K562 (cell line): ENCODE measurements around the gene B4GALT5. TPM values are rescaled to one million over a fixed set of nuclear protein-coding genes. Genes with fewer than 3 reads are reported as not detected.
A peak's percentile ranks its signal among the peaks of the same experiment; 100 is the strongest.

Experiments used
- BDP1 ChIP-seq: IDR thresholded peaks from 3 replicates; pipeline ENCODE4 v1.6.1; 2011; ENCODE audit not compliant: insufficient read length, insufficient read depth
- CAMTA2 ChIP-seq: fragments of 250-450 bp; sonication (Bioruptor Pico); conservative IDR thresholded peaks from 2 replicates; pipeline ENCODE4 v1.5.1; 2022
- E4F1 ChIP-seq: fragments of 250-450 bp; sonication (Bioruptor Pico); IDR thresholded peaks from 2 replicates; pipeline ENCODE4 v1.5.0; 2021; ENCODE audit warnings: mild to moderate bottlenecking, borderline replicate concordance
- IFI16 ChIP-seq: fragments of 250-450 bp; sonication (Bioruptor Pico); IDR thresholded peaks from 2 replicates; pipeline ENCODE4 v2.1.2; 2022; ENCODE audit warnings: mild to moderate bottlenecking, inconsistent platforms
- IRF2 ChIP-seq: sonication (generic); formaldehyde crosslinking; IDR thresholded peaks from 2 replicates; pipeline ENCODE4 v1.8.1; 2022; ENCODE audit warnings: mild to moderate bottlenecking, missing genetic modification reagents
- NBN ChIP-seq: fragments of 450-650 bp; IDR thresholded peaks from 2 replicates; pipeline ENCODE4 v1.6.1; 2016; ENCODE audit warnings: low read depth, mild to moderate bottlenecking
- NUFIP1 ChIP-seq: fragments of 450-650 bp; IDR thresholded peaks from 2 replicates; pipeline ENCODE4 v1.6.1; 2018; ENCODE audit not compliant: partially characterized antibody
- POLR2AphosphoS5 ChIP-seq: IDR thresholded peaks from 2 replicates; pipeline ENCODE4 v1.6.1; 2011; ENCODE audit warnings: mild to moderate bottlenecking, low read depth, low read length, moderate library complexity; ENCODE audit not compliant: control insufficient read depth, insufficient read depth
- TBP ChIP-seq: optimal IDR thresholded peaks from 2 replicates; pipeline ENCODE3; 2011; ENCODE audit warnings: low read depth, low read length, improper control_type of control experiment
- polyA plus RNA-seq, 8 experiments: library from polyadenylated mRNA; depleted of rRNA in 4 of 8; stranded (reverse) in 5 of 8; unstranded in 3 of 8; fragments of >200 nt; fragmentation: Nextera tagmentation in 2 of 8; fragmentation: Illumina TruSeq in 1 of 8; extraction: Ambion mirVana in 2 of 8; extraction: Trizol in 1 of 8; gene quantifications; 2 replicates each; pipeline versions ENCODE4 v1.2.1 to v1.2.3, GENCODE V29; 2011 to 2014; ENCODE audit warnings: inconsistent platforms in 1 of 8, missing spikeins in 1 of 8
- total RNA-seq, 7 experiments: library from RNA; depleted of rRNA in 6 of 7; stranded (reverse); fragments of >200 nt in 6 of 7; fragmentation: Illumina TruSeq in 2 of 7; extraction: Trizol in 2 of 7; gene quantifications; 2 replicates each; pipeline versions ENCODE4 v1.2.1 to v1.2.3, GENCODE V29; 2011 to 2021; ENCODE audit warnings: low replicate concordance in 1 of 7
- TF ChIP-seq, protein P1 (sequence below): fragments of 250-450 bp; sonication (Bioruptor Pico); IDR thresholded peaks from 2 replicates; pipeline ENCODE4 v1.4.0; 2020; ENCODE audit warnings: borderline replicate concordance
- TF ChIP-seq, protein P2 (sequence below): fragments of 250-450 bp; sonication (Bioruptor Pico); IDR thresholded peaks from 2 replicates; pipeline ENCODE4 v1.5.0; 2020; ENCODE audit warnings: mild to moderate bottlenecking
- TF ChIP-seq, protein P3 (sequence below): sonication (generic); formaldehyde crosslinking; IDR thresholded peaks from 2 replicates; pipeline ENCODE4 v1.8.1; 2023; ENCODE audit warnings: mild to moderate bottlenecking, missing genetic modification reagents
- TF ChIP-seq, protein P4 (sequence below): fragments of 450-650 bp; IDR thresholded peaks from one replicate; pipeline ENCODE4 v1.6.1; 2018; ENCODE audit warnings: mild to moderate bottlenecking, moderate library complexity; ENCODE audit not compliant: partially characterized antibody
- TF ChIP-seq, protein P5 (sequence below): fragments of 450-650 bp; formaldehyde crosslinking; IDR thresholded peaks from 2 replicates; pipeline ENCODE4 v1.4.0; 2022; ENCODE audit warnings: missing genetic modification characterization

The B4GALT5 gene
- total and polyA plus RNA-seq, 9 of the 15 experiments (the other 6 are each of a cell fraction or from before 2014, with no cell fraction given) = 8.5 to 32.6 (median 23.4) TPM

DNA sequence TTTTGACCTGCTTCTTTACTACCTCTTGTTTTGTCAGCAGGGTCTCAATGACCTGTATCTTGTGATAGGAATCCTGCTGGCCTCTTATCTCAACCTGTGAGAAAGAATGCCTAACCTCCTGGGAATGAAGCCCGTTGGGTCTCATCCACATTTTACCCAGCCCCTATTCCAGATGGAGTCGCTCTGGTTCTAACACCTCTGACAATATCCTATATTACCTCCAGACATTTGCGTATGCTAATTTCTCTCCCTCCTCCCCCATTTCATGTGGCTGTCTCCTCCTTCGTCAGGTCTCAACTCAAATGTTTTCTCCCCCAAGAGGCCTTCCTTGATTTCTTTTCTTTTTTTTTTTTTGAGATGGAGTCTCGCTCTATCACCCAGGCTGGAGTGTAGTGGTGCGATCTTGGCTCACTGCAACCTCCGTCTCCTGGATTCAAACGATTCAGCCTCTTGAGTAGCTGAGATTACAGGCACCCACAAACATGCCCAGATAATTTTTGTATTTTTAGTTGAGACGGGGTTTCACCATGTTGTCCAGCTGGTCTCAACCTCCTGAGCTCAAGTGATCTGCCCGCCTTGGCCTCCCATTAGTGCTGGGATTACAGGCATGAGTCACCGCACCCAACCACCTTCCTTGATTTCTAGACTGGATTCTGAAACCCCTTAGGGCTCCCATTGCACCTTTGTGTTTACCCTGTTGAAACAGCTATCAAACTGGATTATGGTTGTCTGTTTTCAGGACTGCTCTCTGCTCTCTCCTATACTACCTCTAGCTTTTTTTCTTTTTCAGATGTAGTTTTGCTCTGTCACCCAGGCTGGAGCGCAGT lies 49.5 kb upstream of the B4GALT5 start (continued):
- TF ChIP-seq E4F1 (CRISPR knock-in tag) = no peak
- no peak for TF ChIP-seq POLR2AphosphoS5
- TF ChIP-seq BDP1 = no peak
- TF ChIP-seq, protein P1, sequence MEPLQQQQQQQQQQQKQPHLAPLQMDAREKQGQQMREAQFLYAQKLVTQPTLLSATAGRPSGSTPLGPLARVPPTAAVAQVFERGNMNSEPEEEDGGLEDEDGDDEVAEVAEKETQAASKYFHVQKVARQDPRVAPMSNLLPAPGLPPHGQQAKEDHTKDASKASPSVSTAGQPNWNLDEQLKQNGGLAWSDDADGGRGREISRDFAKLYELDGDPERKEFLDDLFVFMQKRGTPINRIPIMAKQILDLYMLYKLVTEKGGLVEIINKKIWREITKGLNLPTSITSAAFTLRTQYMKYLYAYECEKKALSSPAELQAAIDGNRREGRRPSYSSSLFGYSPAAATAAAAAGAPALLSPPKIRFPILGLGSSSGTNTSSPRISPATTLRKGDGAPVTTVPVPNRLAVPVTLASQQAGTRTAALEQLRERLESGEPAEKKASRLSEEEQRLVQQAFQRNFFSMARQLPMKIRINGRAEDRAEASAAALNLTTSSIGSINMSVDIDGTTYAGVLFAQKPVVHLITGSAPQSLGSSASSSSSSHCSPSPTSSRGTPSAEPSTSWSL (CRISPR knock-in tag) = no peak
- TF ChIP-seq, protein P2, sequence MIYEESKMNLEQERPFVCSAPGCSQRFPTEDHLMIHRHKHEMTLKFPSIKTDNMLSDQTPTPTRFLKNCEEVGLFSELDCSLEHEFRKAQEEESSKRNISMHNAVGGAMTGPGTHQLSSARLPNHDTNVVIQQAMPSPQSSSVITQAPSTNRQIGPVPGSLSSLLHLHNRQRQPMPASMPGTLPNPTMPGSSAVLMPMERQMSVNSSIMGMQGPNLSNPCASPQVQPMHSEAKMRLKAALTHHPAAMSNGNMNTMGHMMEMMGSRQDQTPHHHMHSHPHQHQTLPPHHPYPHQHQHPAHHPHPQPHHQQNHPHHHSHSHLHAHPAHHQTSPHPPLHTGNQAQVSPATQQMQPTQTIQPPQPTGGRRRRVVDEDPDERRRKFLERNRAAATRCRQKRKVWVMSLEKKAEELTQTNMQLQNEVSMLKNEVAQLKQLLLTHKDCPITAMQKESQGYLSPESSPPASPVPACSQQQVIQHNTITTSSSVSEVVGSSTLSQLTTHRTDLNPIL (CRISPR knock-in tag) = 0 out of 2 replicates have a peak, but pooled peaks have one; percentile 38
- TF ChIP-seq, protein P3, sequence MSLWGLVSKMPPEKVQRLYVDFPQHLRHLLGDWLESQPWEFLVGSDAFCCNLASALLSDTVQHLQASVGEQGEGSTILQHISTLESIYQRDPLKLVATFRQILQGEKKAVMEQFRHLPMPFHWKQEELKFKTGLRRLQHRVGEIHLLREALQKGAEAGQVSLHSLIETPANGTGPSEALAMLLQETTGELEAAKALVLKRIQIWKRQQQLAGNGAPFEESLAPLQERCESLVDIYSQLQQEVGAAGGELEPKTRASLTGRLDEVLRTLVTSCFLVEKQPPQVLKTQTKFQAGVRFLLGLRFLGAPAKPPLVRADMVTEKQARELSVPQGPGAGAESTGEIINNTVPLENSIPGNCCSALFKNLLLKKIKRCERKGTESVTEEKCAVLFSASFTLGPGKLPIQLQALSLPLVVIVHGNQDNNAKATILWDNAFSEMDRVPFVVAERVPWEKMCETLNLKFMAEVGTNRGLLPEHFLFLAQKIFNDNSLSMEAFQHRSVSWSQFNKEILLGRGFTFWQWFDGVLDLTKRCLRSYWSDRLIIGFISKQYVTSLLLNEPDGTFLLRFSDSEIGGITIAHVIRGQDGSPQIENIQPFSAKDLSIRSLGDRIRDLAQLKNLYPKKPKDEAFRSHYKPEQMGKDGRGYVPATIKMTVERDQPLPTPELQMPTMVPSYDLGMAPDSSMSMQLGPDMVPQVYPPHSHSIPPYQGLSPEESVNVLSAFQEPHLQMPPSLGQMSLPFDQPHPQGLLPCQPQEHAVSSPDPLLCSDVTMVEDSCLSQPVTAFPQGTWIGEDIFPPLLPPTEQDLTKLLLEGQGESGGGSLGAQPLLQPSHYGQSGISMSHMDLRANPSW (CRISPR knock-in tag) = no peak
- no peak for TF ChIP-seq TBP
- peak; percentile 71; the same call in 1 of the 2 replicates for TF ChIP-seq IFI16 (CRISPR knock-in tag)
- TF ChIP-seq NBN = no peak
- no peak for TF ChIP-seq CAMTA2
- TF ChIP-seq, protein P4, sequence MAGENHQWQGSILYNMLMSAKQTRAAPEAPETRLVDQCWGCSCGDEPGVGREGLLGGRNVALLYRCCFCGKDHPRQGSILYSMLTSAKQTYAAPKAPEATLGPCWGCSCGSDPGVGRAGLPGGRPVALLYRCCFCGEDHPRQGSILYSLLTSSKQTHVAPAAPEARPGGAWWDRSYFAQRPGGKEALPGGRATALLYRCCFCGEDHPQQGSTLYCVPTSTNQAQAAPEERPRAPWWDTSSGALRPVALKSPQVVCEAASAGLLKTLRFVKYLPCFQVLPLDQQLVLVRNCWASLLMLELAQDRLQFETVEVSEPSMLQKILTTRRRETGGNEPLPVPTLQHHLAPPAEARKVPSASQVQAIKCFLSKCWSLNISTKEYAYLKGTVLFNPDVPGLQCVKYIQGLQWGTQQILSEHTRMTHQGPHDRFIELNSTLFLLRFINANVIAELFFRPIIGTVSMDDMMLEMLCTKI = no peak
- TF ChIP-seq NUFIP1 = no peak
- TF ChIP-seq IRF2 = no peak
- TF ChIP-seq, protein P5, sequence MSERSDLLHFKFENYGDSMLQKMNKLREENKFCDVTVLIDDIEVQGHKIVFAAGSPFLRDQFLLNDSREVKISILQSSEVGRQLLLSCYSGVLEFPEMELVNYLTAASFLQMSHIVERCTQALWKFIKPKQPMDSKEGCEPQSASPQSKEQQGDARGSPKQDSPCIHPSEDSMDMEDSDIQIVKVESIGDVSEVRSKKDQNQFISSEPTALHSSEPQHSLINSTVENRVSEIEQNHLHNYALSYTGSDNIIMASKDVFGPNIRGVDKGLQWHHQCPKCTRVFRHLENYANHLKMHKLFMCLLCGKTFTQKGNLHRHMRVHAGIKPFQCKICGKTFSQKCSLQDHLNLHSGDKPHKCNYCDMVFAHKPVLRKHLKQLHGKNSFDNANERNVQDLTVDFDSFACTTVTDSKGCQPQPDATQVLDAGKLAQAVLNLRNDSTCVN = peak; percentile 61; the same call in 1 of the 2 replicates
